DMS 273 treated with DMSO at 0.1 percent for 48 hours (cell line): ENCODE measurements around the gene OXCT1.
"Not testable (repeated sequence)": the region's sequence is repeated elsewhere in the genome, so short reads cannot be mapped to it uniquely, and the experiment has no call there.

Experiments
- DNase-seq: peaks from one replicate; lab custom pipeline; 2025; lab: John Stamatoyannopoulos, UW

The OXCT1 gene

GRCh38 chr5:41874512-41875060, 4.4 kb upstream of the OXCT1 start:
- no peak for DNase-seq

GRCh38 chr5:41871852-41872251, 1.6 kb upstream of the OXCT1 start:
- no peak for DNase-seq

- no peak for DNase-seq
Observed at GRCh38 chr5:41870627-41871048, 413 bp upstream of the OXCT1 start.

DNA sequence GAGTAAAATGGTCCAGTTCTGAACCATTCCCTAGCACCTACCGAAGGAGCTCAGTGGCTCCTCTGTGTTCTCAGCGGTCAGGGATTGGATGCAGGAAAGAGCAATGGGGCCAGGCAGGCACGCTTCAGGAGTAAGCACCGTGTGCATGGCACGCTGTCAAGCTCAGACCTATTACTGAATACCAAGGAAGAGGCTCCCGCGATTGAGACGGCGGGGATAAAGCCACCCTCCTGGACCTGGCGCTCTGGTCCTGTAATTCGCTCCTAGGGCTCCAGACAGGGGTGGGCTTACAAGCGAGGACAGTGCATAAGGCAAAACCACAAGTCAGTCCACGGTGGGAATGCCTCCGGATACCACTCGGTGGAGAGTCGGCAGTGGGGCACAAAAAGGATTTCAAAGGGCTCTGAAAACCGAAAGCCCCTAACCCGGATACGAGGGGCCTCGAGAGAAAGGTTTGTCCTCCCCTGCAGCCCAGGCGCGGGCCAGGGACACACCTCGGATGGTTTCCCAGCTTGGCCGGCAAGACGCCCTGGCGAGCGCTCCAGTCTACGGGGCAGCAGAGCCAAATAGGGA, 988 bp downstream of the OXCT1 start:
- DNase-seq: no peak

DNA sequence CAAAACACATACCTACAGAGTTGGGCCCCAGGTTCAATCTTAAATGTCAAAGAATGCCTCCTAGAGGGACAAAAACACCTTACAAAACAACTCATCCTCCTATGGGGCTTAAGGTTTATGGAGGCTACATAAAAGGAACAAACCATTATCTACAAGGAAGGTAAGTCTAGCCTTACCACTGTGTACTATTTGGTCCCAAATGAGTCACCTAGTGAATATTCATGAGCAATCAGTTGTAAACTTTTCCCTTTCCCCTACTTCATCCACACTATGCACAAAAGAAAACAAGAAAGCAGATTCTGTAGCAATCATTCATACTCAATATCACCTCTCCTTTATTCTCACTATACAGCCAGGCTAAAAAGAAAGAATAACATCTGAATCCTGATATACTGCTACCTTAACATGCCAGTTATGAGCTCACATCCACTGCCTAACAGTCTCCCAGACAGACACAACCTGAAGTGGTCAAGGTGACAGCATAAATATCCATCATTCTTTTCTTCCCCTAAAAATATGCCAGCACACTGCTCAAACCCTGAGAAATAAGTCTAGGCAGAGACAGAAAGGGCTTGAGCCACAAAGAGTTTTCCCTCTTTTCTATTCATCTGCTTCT, 6.2 kb downstream of the OXCT1 start:
- no peak for DNase-seq

DNA sequence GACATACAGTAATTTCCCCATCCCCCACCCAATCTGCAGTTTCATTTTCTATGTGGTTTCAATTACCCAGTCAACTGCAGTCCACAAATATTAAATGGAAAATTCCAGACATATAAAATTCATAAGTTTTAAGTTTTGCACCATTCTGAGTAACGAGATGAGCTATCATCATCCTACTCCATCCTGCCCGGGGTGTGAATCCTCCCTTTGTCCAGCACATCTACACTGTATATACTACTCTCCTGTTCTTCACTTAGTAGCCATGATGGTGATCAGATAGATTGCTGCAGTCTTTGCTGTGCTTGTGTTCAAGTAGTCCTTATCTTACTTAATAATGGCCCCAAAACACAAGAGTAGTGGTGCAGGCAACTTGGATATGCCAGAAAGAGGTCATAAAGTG, 11.3 kb downstream of the OXCT1 start:
- DNase-seq: no peak

GRCh38 chr5:41857989-41858388, 12.2 kb downstream of the OXCT1 start:
- DNase-seq: no peak

DNA sequence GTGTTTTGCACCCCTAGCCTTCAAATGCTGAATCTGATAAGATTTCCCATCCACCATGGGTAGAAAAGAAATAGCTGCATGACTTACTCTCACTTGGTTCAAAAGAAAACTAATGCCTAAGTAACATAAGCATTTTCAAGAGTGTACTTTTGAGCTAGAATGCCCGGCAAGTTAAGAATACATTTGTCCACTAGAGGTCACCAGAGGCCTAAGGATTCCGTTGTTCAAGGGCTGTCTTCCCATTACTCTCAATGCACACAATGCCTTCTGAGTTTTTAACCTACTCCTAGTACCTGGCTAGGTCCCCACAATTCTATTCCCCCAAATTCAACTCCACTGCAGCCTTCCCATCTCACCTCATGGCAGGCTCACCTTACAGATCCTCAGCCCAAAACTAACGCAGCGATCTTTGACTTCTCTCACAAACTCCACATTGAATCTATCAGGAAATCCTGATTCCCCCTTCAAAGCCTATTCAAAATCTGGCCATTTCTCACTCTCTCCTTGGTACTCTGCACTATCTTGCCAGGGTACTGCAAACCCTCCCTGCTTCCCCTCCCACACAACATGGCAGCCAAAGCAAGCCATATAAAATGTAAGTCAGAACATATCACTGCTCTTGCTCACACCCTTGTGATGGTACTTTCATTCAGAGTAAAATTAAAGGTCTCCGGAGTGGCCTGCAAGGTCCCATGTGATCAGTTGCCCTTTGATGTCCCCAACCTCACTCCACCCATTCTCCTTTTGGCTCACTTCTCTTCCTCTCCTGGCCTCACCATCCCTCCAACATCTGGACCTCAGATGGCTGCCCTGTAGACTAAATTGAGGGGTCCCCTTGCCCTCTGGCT, 13.4 kb downstream of the OXCT1 start:
- DNase-seq: no peak

GRCh38 chr5:41852293-41852692, 17.9 kb downstream of the OXCT1 start:
- no peak for DNase-seq

- no peak for DNase-seq
Observed at GRCh38 chr5:41851116-41851515, 19.1 kb downstream of the OXCT1 start.

GRCh38 chr5:41848983-41849382, 21.2 kb downstream of the OXCT1 start:
- no peak for DNase-seq

DNA sequence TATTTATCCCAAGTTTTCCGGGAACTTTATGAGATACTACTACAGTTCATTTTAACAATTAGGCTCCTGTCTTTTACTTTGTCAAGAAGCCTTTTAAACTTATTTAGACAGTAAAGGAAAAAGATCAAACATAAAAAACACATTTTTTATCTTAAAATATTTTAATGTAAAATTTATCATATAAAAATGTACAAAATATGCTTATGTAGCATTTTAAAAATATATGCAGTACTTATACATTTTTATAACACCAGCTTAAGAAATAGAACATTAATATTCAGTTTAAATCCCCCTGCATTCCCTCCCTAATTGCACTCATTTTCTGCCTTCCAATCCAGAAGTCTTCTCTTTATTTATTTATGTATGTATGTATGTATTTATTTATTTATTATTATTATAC, 24.5 kb downstream of the OXCT1 start:
- DNase-seq: not testable (repeated sequence)

GRCh38 chr5:41844502-41844901, 25.7 kb downstream of the OXCT1 start:
- no peak for DNase-seq

DNA sequence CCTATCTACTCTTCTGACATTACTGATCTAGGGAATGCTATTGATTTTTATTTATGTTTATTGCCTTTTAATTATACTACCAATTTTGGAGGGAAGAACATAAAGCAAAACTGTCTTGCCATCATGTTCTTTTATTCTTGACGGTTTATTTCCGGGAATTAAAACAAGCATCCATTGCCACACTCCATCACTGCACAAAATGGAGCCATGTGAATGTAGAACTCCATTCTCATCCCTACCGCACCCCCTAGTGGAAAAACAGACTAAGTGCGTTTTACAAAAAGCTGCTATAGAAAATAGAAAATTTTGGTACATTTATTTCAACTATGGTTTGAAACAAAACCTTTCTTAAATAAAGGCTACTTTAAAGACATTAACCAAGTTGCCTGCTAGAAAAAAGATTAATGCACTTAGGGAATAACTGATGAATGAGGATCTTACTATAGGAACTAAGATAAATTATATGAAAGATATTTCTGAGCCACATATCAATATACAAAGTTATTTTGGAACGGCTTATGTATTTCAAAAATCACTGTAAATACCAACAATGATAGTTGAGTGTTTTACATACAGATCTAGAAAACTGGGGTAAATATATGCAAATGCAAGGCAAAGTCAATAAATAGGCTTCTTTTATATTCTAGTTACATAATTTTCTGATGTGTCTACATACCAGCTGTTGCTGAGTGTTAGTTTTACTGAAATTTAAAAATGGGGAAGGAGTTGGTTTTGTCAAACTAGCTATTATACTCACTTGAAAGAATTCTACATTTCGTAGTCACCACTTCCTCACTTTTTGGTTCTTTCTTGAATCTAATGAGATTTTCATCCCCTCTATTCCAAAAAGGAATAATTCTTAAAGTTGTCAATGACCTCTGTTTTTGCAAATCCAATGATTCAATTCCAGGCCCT, 26.5 kb downstream of the OXCT1 start:
- no peak for DNase-seq

GRCh38 chr5:41842777-41843176, 27.4 kb downstream of the OXCT1 start:
- DNase-seq: no peak

DNA sequence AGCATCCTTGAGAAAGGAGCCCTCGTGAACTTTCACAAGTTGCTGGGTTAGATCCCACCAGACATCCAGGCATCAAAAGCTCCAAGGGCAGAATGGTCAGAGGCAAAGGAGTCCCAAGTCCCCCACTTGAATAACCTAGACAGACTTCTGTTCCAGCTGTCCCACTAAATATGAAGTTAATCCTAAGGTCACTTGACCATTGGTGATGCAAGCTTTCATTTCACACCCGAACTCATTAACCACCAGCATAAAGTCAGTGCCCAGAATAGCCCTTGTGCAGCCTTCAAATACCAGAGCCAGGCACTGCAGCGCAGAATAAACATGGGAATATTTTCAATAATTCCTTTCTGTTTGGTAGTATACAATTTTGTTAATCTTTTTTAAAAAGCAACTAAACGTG, 28.9 kb downstream of the OXCT1 start:
- DNase-seq: no peak

DNA sequence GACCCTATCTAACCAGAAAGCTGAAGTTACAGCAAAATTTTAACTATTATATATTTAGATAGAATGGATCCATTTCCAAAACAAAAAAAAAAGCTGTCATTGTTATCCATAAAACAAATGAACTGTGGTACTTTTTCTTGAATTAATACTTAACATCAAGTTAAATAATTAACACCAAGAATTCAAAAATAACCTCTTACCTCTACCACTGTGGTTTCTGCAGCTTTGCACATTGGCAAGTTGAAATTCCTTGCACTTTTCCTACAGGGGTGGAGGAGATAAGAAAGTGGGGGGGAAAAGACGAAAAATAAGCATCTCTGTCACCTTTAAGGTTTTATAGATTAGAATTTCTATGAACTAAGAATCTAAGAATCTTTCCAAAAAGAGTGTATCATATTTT, 30.0 kb downstream of the OXCT1 start:
- DNase-seq: no peak

GRCh38 chr5:41837793-41838192, 32.4 kb downstream of the OXCT1 start:
- no peak for DNase-seq

GRCh38 chr5:41835645-41836044, 34.6 kb downstream of the OXCT1 start:
- DNase-seq: no peak

DNA sequence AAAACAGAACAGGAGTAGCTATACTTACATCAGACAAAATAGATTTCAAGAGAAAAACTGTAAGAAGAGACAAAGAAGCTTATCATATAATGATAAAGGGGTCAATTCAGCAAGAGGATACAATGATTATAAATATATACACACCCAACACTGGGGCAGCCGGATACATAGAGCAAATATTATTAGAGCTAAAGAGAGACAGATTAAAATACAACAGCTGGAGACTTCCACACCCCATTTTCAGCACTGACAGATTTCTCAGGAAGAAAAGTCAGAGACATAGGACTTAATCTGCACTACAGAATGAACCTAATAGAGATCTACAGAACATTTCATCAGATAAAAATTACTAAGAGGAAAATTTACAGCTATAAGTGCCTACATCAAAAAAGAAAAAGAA, 35.7 kb downstream of the OXCT1 start:
- no peak for DNase-seq

- DNase-seq: no peak
Observed at GRCh38 chr5:41832430-41832829, 37.8 kb downstream of the OXCT1 start.

GRCh38 chr5:41831155-41831554, 39.1 kb downstream of the OXCT1 start:
- DNase-seq: no peak
